Transverse colon (tissue), 3 donors: ENCODE measurements around the gene PIGR.

Experiments
- EP300 ChIP-seq: sonication (generic); formaldehyde crosslinking; IDR thresholded peaks from one replicate; pipeline ENCODE4 v1.6.1; 2017; ENCODE audit warnings: antibody characterized with exemption, low read depth
- POLR2A ChIP-seq: fragments of 450-650 bp; IDR thresholded peaks from one replicate; pipeline ENCODE4 v1.6.1; 2016; ENCODE audit warnings: antibody characterized with exemption, mild to moderate bottlenecking, moderate library complexity
- TF ChIP-seq, protein P1 (sequence below), 5 experiments: fragments of 200-600 bp in 3 of 5; fragments of 450-650 bp in 2 of 5; sonication (generic) in 3 of 5; IDR thresholded peaks; 1 replicate in 2 of 5; 2 replicates in 3 of 5; pipeline ENCODE4 v1.5.1; 2016 to 2017; ENCODE audit warnings: antibody characterized with exemption in 5 of 5, inconsistent platforms in 3 of 5, mild to moderate bottlenecking in 2 of 5, moderate library complexity in 1 of 5

DNA sequence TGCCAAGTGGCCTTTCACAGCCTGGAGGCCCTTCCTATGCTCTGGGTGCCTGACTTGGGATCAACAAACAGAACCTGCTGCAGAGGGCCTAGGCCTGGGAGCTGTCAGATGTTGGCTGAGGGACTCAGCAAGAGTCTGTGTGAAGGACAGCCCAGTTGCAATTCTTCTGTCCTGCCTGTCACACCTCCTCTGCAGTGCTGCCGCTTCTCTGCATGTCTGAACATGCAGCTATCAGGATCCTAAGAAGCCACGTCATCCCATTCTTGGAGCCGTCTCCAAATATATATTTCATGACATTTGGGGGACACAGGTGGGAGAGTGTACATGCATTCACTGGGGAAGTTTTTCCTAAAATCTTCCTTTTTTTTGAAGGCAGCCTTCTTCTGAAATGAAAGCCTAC lies 15.4 kb upstream of the PIGR start:
- TF ChIP-seq, protein P1, sequence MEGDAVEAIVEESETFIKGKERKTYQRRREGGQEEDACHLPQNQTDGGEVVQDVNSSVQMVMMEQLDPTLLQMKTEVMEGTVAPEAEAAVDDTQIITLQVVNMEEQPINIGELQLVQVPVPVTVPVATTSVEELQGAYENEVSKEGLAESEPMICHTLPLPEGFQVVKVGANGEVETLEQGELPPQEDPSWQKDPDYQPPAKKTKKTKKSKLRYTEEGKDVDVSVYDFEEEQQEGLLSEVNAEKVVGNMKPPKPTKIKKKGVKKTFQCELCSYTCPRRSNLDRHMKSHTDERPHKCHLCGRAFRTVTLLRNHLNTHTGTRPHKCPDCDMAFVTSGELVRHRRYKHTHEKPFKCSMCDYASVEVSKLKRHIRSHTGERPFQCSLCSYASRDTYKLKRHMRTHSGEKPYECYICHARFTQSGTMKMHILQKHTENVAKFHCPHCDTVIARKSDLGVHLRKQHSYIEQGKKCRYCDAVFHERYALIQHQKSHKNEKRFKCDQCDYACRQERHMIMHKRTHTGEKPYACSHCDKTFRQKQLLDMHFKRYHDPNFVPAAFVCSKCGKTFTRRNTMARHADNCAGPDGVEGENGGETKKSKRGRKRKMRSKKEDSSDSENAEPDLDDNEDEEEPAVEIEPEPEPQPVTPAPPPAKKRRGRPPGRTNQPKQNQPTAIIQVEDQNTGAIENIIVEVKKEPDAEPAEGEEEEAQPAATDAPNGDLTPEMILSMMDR (IDR thresholded peaks at IDR 0.05) = no peak
- TF ChIP-seq POLR2A (no peak), EP300 (no peak)
